ENCODE data around the gene PRDM16. TPM values are rescaled to one million over a fixed set of nuclear protein-coding genes. Genes with fewer than 3 reads are reported as not detected.

PRDM16 gene
- total and polyA plus RNA-seq, 4 donors, result 0.05 to 0.67 (median 0.19) TPM

GRCh38 chr1:3231826-3232225, 162.8 kb downstream of the PRDM16 start:
- no peak for DNase-seq (ENCODE audit: low spot score)
- Histone ChIP-seq H3K27ac (ENCODE audit: low read depth in 1 of 2, low read length in 2 of 2) (no peak overlapping the region), H3K27me3 (ENCODE audit: control insufficient read depth in 4 of 4, insufficient read depth in 4 of 4, low read length in 3 of 4) (no peaks in the 10 kb centered on the region), H3K4me3 (ENCODE audit: low read depth in 1 of 3, low read length in 3 of 3) (no peak overlapping the region), H3K9ac (ENCODE audit: low read depth in 1 of 2, low read length in 2 of 2) (no peak overlapping the region), H3K36me3 (ENCODE audit: control insufficient read depth in 4 of 4, insufficient read depth in 3 of 4, low read depth in 1 of 4, low read length in 3 of 4) (no peaks in the 10 kb centered on the region), H3K9me3 (ENCODE audit: control insufficient read depth in 4 of 4, low read length in 3 of 4) (no peaks in the 10 kb centered on the region), H3K4me1 (ENCODE audit: control insufficient read depth in 4 of 4, insufficient read depth in 4 of 4, low read length in 3 of 4) (no peaks in the 10 kb centered on the region)
- TF ChIP-seq JUND (IDR thresholded peaks at IDR 0.05) (no peak), HNF4G (IDR thresholded peaks at IDR 0.05) (no peak), FOXA1 (IDR thresholded peaks at IDR 0.05) (no peak), MAX (IDR thresholded peaks at IDR 0.05) (no peak), EGR1 (IDR thresholded peaks at IDR 0.05; ENCODE audit: low read depth in 2 of 2) (no peak), RXRA (IDR thresholded peaks at IDR 0.05) (no peak), NR2F2 (IDR thresholded peaks at IDR 0.05) (no peak), GABPA (IDR thresholded peaks at IDR 0.05 in 1 of 2, conservative IDR thresholded peaks at IDR 0.05 in 1 of 2) (no peak)
- 72% methylated on average over 16 of the region's 16 CpGs for WGBS

DNA sequence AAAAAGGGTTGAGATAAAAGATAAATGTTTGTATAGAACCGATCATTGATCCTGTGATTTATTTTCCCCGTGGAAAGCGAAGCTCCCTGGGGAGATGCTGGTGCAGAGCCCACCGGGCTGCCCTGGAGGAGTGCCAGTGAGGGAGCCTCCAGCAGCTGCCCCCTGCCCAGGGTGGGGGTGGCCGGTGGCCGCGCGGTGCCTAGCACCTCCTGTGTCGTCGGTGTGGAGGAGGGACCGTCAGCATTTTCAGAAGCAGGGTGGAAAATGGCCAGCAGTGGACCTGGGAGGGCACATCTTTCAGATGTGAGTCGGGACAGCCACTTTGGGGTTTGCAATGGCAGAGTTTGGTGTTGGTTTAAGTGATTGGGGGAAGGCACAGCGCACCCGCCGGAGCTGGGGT, 164.0 kb downstream of the PRDM16 start:
- Histone ChIP-seq H3K4me3 (ENCODE audit: low read depth in 1 of 3, low read length in 3 of 3) (no peak overlapping the region), H3K9me3 (ENCODE audit: control insufficient read depth in 4 of 4, low read length in 3 of 4) (no peaks in the 10 kb centered on the region), H3K27ac (ENCODE audit: low read depth in 1 of 2, low read length in 2 of 2) (no peak overlapping the region), H3K27me3 (ENCODE audit: control insufficient read depth in 4 of 4, insufficient read depth in 4 of 4, low read length in 3 of 4) (no peaks in the 10 kb centered on the region), H3K4me1 (ENCODE audit: control insufficient read depth in 4 of 4, insufficient read depth in 4 of 4, low read length in 3 of 4) (no peaks in the 10 kb centered on the region), H3K36me3 (ENCODE audit: control insufficient read depth in 4 of 4, insufficient read depth in 3 of 4, low read depth in 1 of 4, low read length in 3 of 4) (no peaks in the 10 kb centered on the region), H3K9ac (ENCODE audit: low read depth in 1 of 2, low read length in 2 of 2) (no peak overlapping the region)
- WGBS, result 87% methylated on average over 15 of the region's 15 CpGs
- TF ChIP-seq RAD21 (IDR thresholded peaks at IDR 0.05), result no peak
- TF ChIP-seq TAF1 (conservative IDR thresholded peaks at IDR 0.05), result no peak
- no peak for TF ChIP-seq EGR1 (IDR thresholded peaks at IDR 0.05; ENCODE audit: low read depth in 2 of 2)
- TF ChIP-seq, protein P1, sequence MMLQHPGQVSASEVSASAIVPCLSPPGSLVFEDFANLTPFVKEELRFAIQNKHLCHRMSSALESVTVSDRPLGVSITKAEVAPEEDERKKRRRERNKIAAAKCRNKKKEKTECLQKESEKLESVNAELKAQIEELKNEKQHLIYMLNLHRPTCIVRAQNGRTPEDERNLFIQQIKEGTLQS (IDR thresholded peaks at IDR 0.05), result no peak
- TF ChIP-seq MAX (IDR thresholded peaks at IDR 0.05), result no peak
- no peak for TF ChIP-seq YY1 (IDR thresholded peaks at IDR 0.05)
- no peak for DNase-seq (ENCODE audit: low spot score)

DNA sequence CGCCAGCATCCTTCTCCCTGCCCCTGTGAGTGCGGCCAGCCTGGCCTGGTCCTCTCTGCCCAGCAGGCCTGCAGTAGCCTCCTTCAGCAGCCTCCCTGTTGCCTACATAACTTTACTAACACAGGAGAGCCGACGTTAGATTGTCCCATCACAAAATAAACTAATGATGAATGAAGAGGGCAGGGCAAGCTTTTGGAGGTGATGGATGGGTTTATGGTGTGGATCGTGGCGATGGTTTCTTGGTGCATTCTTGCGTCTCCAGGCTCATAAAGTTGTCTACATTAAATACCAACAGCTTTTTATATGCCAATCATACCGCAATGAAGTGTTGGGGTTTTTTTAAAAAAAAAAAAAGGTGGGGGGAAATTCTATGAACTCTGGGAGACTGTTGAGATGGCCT, 164.5 kb downstream of the PRDM16 start:
- 90% methylated on average over 8 of the region's 8 CpGs for WGBS
- Histone ChIP-seq H3K9ac (ENCODE audit: low read depth in 1 of 2, low read length in 2 of 2) (no peak overlapping the region), H3K27ac (ENCODE audit: low read depth in 1 of 2, low read length in 2 of 2) (no peak overlapping the region), H3K4me3 (ENCODE audit: low read depth in 1 of 3, low read length in 3 of 3) (no peak overlapping the region), H3K4me1 (ENCODE audit: control insufficient read depth in 4 of 4, insufficient read depth in 4 of 4, low read length in 3 of 4) (no peaks in the 10 kb centered on the region), H3K36me3 (ENCODE audit: control insufficient read depth in 4 of 4, insufficient read depth in 3 of 4, low read depth in 1 of 4, low read length in 3 of 4) (no peaks in the 10 kb centered on the region), H3K27me3 (ENCODE audit: control insufficient read depth in 4 of 4, insufficient read depth in 4 of 4, low read length in 3 of 4) (no peaks in the 10 kb centered on the region), H3K9me3 (ENCODE audit: control insufficient read depth in 4 of 4, low read length in 3 of 4) (peaks cover 0 to 1% (median under 1%) of the 10 kb centered on the region in 4 donors)
- no peak for DNase-seq (ENCODE audit: low spot score)
- TF ChIP-seq RAD21 (IDR thresholded peaks at IDR 0.05) (no peak), HNF4G (IDR thresholded peaks at IDR 0.05) (no peak), RXRA (IDR thresholded peaks at IDR 0.05) (no peak), JUND (IDR thresholded peaks at IDR 0.05) (no peak), GABPA (IDR thresholded peaks at IDR 0.05 in 1 of 2, conservative IDR thresholded peaks at IDR 0.05 in 1 of 2) (no peak), HNF4A (conservative IDR thresholded peaks at IDR 0.05) (no peak), TAF1 (conservative IDR thresholded peaks at IDR 0.05) (no peak), EGR1 (IDR thresholded peaks at IDR 0.05; ENCODE audit: low read depth in 2 of 2) (no peak), SP1 (IDR thresholded peaks at IDR 0.05) (no peak), CTCF (IDR thresholded peaks at IDR 0.05; ENCODE audit: low read depth, low read length, missing input control) (no peak), NR2F2 (IDR thresholded peaks at IDR 0.05) (no peak), YY1 (IDR thresholded peaks at IDR 0.05) (no peak), FOXA2 (IDR thresholded peaks at IDR 0.05) (no peak), FOXA1 (IDR thresholded peaks at IDR 0.05) (no peak)
- TF ChIP-seq, protein P1 (IDR thresholded peaks at IDR 0.05), result no peak
- TF ChIP-seq, protein P2, sequence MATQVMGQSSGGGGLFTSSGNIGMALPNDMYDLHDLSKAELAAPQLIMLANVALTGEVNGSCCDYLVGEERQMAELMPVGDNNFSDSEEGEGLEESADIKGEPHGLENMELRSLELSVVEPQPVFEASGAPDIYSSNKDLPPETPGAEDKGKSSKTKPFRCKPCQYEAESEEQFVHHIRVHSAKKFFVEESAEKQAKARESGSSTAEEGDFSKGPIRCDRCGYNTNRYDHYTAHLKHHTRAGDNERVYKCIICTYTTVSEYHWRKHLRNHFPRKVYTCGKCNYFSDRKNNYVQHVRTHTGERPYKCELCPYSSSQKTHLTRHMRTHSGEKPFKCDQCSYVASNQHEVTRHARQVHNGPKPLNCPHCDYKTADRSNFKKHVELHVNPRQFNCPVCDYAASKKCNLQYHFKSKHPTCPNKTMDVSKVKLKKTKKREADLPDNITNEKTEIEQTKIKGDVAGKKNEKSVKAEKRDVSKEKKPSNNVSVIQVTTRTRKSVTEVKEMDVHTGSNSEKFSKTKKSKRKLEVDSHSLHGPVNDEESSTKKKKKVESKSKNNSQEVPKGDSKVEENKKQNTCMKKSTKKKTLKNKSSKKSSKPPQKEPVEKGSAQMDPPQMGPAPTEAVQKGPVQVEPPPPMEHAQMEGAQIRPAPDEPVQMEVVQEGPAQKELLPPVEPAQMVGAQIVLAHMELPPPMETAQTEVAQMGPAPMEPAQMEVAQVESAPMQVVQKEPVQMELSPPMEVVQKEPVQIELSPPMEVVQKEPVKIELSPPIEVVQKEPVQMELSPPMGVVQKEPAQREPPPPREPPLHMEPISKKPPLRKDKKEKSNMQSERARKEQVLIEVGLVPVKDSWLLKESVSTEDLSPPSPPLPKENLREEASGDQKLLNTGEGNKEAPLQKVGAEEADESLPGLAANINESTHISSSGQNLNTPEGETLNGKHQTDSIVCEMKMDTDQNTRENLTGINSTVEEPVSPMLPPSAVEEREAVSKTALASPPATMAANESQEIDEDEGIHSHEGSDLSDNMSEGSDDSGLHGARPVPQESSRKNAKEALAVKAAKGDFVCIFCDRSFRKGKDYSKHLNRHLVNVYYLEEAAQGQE (IDR thresholded peaks at IDR 0.05), result no peak
- TF ChIP-seq, protein P3, sequence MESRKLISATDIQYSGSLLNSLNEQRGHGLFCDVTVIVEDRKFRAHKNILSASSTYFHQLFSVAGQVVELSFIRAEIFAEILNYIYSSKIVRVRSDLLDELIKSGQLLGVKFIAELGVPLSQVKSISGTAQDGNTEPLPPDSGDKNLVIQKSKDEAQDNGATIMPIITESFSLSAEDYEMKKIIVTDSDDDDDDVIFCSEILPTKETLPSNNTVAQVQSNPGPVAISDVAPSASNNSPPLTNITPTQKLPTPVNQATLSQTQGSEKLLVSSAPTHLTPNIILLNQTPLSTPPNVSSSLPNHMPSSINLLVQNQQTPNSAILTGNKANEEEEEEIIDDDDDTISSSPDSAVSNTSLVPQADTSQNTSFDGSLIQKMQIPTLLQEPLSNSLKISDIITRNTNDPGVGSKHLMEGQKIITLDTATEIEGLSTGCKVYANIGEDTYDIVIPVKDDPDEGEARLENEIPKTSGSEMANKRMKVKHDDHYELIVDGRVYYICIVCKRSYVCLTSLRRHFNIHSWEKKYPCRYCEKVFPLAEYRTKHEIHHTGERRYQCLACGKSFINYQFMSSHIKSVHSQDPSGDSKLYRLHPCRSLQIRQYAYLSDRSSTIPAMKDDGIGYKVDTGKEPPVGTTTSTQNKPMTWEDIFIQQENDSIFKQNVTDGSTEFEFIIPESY (IDR thresholded peaks at IDR 0.05), result no peak
